GM21723 (cell line): Measurements from ENCODE around the gene PPP1R12B.
"Not testable (repeated sequence)": the region's sequence is repeated elsewhere in the genome, so short reads cannot be mapped to it uniquely, and the experiment has no call there.

ENCODE experiments used
- ATAC-seq: cut with Tn5 transposase; IDR thresholded peaks from one replicate; pipeline ENCODE4 v1.9.1; 2021; ENCODE audit warnings: mild to moderate bottlenecking, moderate library complexity; ENCODE audit not compliant: unreplicated experiment

PPP1R12B gene

GRCh38 chr1:202343652-202344349 is 4.7 kb upstream of the PPP1R12B start:
- no peak for ATAC-seq

GRCh38 chr1:202348005-202348508 is 442 bp upstream of the PPP1R12B start:
- ATAC-seq, result no peak

- ATAC-seq, result peak; percentile 7
These were observed 868 bp downstream of the PPP1R12B start for GRCh38 chr1:202349206-202349928.

DNA sequence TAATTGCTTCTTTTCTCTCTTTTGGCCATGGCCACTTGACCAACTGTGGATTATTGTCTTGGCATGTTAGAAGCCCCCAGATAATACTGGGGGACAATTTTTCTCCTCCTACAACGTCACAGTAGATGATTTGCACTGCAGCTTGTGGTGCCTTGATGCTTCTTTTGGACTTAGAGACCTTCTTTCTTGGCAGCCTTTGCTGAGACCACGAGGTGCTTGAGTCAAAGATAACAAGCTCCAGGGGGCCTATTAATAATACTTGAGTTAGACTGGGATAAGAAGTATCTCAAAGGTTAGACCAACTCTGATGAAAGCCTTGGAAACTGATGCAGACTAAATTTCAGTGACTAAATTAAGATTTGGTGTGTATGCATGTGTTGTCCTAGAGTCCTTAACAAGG is 3.2 kb downstream of the PPP1R12B start:
- no peak for ATAC-seq

DNA sequence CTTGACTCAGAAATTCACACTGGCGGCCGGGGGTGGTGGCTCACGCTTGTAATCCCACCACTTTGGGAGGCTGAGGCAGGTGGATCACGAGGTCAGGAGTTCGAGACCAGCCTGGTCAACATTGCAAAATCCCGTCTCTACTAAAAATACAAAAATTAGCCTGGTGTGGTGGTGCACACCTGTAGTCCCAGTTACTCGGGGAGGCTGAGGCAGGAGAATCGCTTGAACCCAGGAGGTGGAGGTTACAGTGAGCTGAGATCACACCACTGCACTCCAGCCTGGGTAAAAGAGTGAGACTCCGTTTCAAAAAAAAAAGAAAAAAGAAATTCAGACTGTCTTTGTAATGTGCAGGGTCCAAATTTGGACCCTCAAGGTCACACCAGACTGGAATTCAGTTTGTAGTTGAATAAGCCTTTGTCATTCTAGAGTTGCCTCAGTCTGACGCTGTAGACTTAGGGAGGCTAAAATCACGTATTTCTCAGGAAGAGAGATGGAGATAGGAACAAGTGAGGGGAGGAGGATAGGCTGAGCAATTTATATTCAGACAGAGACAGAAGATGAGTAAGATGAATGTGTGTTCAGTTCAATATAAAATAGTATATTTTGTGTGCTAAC is 4.2 kb downstream of the PPP1R12B start:
- ATAC-seq, result not testable (repeated sequence)

GRCh38 chr1:202355944-202356553 is 7.5 kb downstream of the PPP1R12B start:
- ATAC-seq, result no peak

DNA sequence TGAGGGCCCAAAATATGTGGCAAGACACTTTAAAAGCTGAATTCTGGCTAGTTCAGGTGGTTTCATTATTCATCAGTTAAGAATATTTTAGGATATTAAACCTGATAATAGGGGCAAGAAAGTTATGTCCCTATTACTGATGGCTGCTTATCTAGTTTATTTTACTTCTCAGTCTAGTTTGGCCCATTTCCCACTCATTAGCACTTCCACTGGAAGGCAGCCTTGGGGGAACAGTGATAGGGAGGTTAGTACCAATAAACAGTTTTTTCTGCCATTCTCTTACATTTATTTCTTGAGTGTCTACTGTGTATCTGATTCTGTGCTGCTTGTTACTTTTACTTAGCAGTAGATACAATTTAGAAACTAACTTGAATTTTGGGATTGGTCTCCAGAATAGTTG is 9.0 kb downstream of the PPP1R12B start:
- no peak for ATAC-seq

DNA sequence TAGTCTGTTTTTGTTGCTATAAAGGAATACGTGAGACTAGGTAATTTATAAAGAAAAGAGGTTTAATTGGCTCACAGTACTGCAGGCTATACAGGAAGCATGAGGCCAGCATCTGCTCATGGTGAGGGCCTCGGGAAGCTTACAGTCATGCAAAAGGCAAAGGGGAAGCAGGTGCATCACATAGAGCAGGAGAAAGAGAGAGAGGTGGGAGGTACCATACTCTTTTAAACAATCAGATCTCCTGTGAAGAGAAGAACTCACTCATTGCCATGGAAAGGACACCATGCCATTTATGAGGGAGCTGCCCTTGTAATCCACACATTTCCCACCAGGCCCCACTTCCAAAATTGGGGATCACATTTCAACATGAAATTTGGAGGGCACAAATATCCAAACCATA is 12.7 kb downstream of the PPP1R12B start:
- no peak for ATAC-seq

DNA sequence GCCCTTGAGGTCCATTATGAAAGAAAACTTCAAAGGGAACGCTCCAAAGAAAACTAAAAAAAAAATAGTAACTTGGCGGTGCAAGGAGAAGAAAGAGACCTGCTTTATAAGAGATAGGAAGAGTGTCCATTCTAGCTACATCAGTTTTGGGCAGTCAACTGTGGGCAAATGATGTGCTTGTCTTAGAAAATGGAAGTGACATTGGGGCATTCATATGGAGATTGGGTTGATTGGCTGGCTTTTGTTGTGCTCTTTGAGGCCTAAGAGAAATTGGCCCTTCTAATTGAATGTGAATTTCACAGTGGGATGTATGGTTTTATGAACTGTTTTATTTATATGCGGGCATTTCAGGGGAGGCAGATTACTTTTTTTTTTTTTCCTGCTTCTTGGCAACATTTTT is 13.2 kb downstream of the PPP1R12B start:
- ATAC-seq, result no peak

- ATAC-seq, result no peak
These were observed 13.7 kb downstream of the PPP1R12B start for GRCh38 chr1:202362212-202362611.

DNA sequence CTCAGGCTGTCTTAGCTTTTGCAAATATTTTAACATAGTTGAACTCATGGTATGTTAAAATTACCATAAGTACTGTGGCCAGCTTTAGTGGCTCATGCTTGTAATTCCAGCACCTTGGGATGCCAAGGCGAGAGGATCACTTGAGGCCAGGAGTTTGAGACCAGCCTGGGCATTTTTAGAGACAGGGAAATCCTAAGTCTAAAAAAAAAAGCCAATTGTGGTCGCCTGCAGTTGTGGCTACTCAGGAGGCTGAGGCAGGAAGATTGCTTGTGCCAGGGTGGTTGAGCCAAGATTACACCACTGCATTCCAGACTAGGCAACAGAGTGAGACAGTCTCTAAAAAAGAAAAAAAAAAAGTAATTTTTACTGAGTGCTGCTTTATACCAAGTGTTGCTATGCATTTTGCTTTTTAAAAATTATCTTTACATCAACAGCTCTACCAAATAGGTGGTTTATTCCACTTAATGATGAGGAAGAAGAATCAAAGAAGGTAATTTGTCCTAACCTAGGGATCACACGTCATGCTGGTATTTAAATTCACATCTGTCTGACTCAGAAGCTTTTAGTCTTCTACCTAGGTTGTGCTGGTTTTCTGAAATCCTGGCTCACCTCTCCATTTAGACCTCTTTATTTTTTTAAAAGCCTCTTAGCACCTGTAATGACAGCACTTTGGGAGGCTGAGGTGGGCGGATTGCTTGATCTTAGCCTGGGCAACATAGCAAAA is 16.8 kb downstream of the PPP1R12B start:
- ATAC-seq, result no peak

GRCh38 chr1:202367271-202367670 is 18.8 kb downstream of the PPP1R12B start:
- ATAC-seq, result no peak

GRCh38 chr1:202370906-202371305 is 22.4 kb downstream of the PPP1R12B start:
- ATAC-seq, result not testable (repeated sequence)

DNA sequence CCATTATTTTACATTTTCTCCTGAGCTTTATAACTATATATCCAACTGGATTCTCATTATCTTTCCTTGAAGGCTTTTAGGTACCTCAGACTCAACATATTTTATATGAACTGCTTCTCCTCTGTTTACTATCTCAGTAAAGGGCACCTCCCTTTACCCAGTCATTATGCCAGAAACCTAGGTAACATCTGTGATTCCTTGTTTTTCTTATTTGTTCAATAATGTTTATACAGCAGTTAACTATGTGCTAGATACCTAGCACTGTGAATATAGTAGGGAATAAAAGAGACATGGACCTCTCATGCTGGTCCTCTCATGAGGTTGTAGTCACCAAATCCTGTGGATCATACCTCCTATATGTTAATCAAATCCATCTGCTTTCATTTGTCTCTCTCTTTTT is 25.6 kb downstream of the PPP1R12B start:
- ATAC-seq, result no peak

- peak; percentile 46 for ATAC-seq
These were observed 26.7 kb downstream of the PPP1R12B start for GRCh38 chr1:202375175-202375574.

DNA sequence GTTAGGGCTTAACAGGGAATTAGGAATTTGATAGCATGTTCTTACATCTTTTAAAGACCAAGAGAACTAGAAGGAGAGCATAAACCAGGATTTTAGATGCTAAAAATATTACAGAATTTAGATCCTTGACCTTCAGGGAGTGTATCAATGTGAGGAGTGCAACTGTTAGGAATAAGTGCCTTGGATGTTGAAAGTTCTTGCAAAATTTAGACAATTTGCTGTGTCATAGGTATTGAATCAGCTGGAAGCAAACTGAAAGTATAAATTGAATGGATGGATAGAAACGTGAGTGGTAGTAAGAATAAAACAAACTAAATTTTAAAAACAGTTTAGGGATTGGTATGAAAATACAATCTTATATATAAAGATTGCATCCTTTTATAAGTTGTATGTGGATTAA is 27.7 kb downstream of the PPP1R12B start:
- ATAC-seq, result no peak

DNA sequence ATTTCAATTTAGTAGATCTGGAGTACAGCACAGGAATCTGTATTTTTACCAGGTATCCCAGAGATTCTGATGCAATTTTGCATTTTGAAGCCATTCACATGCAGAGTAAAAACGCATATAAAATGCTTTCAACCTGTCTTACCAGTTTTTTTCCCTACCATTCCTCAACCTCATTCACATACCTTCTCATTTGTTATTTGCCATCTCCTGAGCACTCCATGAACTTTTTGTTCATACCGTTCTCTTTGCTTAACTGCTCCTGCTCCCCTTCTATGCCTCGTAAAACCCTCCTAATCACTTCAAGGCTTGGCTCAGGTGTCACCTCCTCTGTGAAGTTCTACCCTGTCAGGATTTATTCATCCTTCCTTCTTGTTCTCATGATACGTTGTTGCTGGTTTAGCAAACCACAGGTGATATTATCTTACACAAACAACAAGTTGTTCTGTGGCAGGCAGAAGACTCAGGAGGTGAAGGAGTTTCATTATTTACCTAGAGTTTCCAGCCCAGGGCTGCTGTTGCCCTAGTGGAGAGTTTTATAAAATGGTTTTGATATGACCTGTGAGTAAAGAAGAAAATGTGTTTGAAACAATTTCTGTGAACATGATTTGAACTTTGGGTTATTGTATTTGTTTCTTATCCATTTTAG is 31.5 kb downstream of the PPP1R12B start:
- ATAC-seq, result not testable (repeated sequence)

GRCh38 chr1:202380535-202380934 is 32.0 kb downstream of the PPP1R12B start:
- not testable (repeated sequence) for ATAC-seq

GRCh38 chr1:202381867-202382266 is 33.4 kb downstream of the PPP1R12B start:
- not testable (repeated sequence) for ATAC-seq

- not testable (repeated sequence) for ATAC-seq
These were observed 47.3 kb downstream of the PPP1R12B start for GRCh38 chr1:202395831-202396230.
